Activated CD8-positive, alpha-beta memory T cell treated with anti-CD3 and anti-CD28 coated beads for 4 hours (primary cell): Measurements from ENCODE around the gene TEDC2.
A peak's percentile ranks its signal among the peaks of the same experiment; 100 is the strongest.

Experiments used
- DNase-seq, 2 donors: peaks; one replicate each; pipeline ENCODE4 v3.0.0-alpha.2; 2020; ENCODE audit warnings: low read depth in 2 of 2

TEDC2 gene

DNA sequence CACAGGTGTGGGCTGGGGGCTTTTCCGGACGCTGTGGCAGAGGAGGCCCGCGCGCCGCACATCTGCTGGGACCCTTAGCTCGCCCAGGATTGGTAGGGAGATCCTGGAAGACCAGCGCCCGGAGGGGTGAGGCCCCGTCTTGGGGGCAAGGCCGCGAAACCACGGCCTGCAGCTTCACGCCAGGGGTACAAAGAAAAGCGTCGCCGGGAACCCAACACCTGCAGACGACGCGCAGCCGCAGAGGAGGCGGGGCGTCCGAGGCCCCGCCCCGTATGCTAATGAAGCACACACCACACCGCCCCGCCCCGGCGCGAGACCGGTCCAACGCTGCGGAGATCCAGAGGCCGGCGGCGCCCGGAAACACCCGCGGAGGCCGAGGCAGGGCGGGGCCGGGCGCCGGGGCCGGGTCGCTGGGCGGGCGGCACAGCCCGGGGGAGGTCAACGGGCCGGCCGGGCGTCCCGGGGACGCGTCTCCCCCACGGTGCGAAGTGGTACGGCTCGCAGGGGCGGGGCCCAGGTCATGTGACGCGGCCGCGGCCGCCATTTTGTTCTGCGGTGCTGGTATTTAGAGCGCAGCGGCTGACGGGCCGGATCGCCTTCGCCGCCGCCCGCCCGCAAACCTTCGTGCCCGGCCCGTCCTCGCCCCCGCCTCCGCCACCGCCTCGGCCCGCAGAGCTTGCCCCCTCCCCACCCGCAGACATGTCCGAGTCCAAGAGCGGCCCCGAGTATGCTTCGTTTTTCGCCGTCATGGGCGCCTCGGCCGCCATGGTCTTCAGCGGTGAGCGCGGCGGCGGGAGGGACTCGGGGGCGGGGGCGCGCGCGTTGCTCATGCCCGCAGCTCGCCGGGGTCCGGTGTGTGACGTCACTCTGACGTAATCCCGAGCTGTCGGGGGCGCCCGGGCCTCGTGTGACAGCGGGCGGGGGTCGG, 53.8 kb downstream of the TEDC2 start, which contains the start of gene ATP6V0C:
ATP6V0C (plus strand) TSS at position 548 of the 928 bp plus-strand sequence; CDS start at position 700, 152 bp downstream.
- DNase-seq = peak; percentile 81 to 82
